CD4-positive, CD25-positive, alpha-beta regulatory T cell (primary cell): Measurements from ENCODE around the gene SPACA7. TPM values are rescaled to one million over a fixed set of nuclear protein-coding genes. Genes with fewer than 3 reads are reported as not detected.

Source experiments
- ATAC-seq, 2 donors: fragments of 150-1000 bp; cut with Tn5 transposase; one replicate each; pipeline ENCODE4 v1.10.0; 2021; ENCODE audit warnings: low read depth in 2 of 2, moderate number of reproducible peaks in 2 of 2, moderate library complexity in 1 of 2
- DNase-seq, 3 donors: peaks; one replicate each; pipeline versions ENCODE4 v3.0.0 to v3.0.0-alpha.2; 2012 to 2022; ENCODE audit warnings: mixed read lengths in 1 of 3
- H3K27ac ChIP-seq: one replicate; pipeline ENCODE4 v1.7.0; 2013; ENCODE audit warnings: mild to moderate bottlenecking, low read length; ENCODE audit not compliant: insufficient read depth, poor library complexity, severe bottlenecking
- H3K27me3 ChIP-seq: one replicate; pipeline ENCODE4 v1.7.0; 2013; ENCODE audit warnings: low read length; ENCODE audit not compliant: control insufficient read depth, insufficient read depth
- H3K36me3 ChIP-seq: one replicate; pipeline ENCODE4 v1.7.0; 2013; ENCODE audit warnings: mild to moderate bottlenecking, low read length, moderate library complexity; ENCODE audit not compliant: control insufficient read depth, insufficient read depth
- H3K4me1 ChIP-seq: 2 replicates; pipeline ENCODE4 v1.7.0; 2013; ENCODE audit warnings: mild to moderate bottlenecking, low read length; ENCODE audit not compliant: insufficient read depth, control insufficient read depth, poor library complexity, severe bottlenecking
- H3K4me3 ChIP-seq: one replicate; pipeline ENCODE4 v1.7.0; 2013; ENCODE audit warnings: low read depth, mild to moderate bottlenecking, low read length, moderate library complexity
- H3K9me3 ChIP-seq, 2 experiments: 1 replicate in 1 of 2; 2 replicates in 1 of 2; pipeline ENCODE4 v1.7.0; 2013; ENCODE audit warnings: low read length in 2 of 2, mild to moderate bottlenecking in 1 of 2, moderate library complexity in 1 of 2; ENCODE audit not compliant: control insufficient read depth in 2 of 2
- H3K27ac Mint-ChIP-seq, 3 donors: one replicate each; pipeline ENCODE4 v1.8.0; 2020 to 2022; ENCODE audit warnings: mild to moderate bottlenecking in 3 of 3, mixed read lengths in 3 of 3, moderate library complexity in 2 of 3
- H3K27me3 Mint-ChIP-seq: one replicate; pipeline ENCODE4 v1.8.0; 2022; ENCODE audit warnings: mild to moderate bottlenecking, mixed read lengths
- H3K36me3 Mint-ChIP-seq: one replicate; pipeline ENCODE4 v1.8.0; 2020; ENCODE audit warnings: mixed read lengths
- H3K4me1 Mint-ChIP-seq, 4 donors: one replicate each; pipeline ENCODE4 v1.8.0; 2020 to 2022; ENCODE audit warnings: mixed read lengths in 4 of 4, mild to moderate bottlenecking in 1 of 4
- H3K4me3 Mint-ChIP-seq, 4 donors: one replicate each; pipeline ENCODE4 v1.8.0; 2020 to 2022; ENCODE audit warnings: mild to moderate bottlenecking in 4 of 4, mixed read lengths in 4 of 4, moderate library complexity in 3 of 4
- H3K9me3 Mint-ChIP-seq, 7 donors: one replicate each; pipeline ENCODE4 v1.8.0; 2020 to 2022; ENCODE audit warnings: mixed read lengths in 7 of 7, mild to moderate bottlenecking in 3 of 7, moderate library complexity in 2 of 7
- polyA plus RNA-seq, 4 donors: library from polyadenylated mRNA; unstranded; fragments of 300-500 nt; fragmentation: Illumina TruSeq; gene quantifications; one replicate each; pipeline ENCODE4 v1.2.3, GENCODE V29; 2021
- total RNA-seq: library from RNA; stranded (reverse); gene quantifications from one replicate; pipeline ENCODE4 v1.2.3, GENCODE V29; 2022

The SPACA7 gene
- total and polyA plus RNA-seq, 5 donors from 2014 or later: not detected

DNA sequence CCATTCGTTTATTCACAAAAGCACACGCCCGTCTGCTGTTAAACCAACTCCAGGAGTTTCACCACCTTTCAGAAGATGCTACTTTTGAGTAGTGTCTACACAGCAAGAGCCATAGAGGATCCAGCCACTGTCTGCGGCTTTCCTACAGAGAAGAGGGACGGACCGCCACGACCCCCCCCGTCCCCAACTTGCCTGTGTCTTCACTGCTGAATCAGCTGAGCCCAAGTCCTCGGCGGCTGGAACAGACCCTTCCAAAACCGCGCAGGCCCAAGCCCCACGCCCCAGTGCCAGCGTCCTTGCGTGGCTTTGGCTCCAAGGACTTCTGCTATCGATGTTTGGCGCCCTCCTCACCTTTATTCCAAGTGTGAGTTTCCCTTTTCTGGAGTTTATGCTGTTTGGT is 65.1 kb downstream of the SPACA7 start:
- H3K27ac ChIP-seq: no peak overlapping the region
- H3K4me3 ChIP-seq: no peak overlapping the region
- H3K9me3 ChIP-seq: no peaks in the 10 kb centered on the region
- H3K9me3 Mint-ChIP-seq: peaks cover 0 to 7% (median 2%) of the 10 kb centered on the region in 7 donors
- no peaks in the 10 kb centered on the region for H3K36me3 Mint-ChIP-seq
- no peaks in the 10 kb centered on the region for H3K27me3 ChIP-seq
- DNase-seq (no peak), ATAC-seq (no peak)
- H3K4me1 Mint-ChIP-seq: peaks cover 0 to 4% (median 0%) of the 10 kb centered on the region in 4 donors
- no peak overlapping the region for H3K4me3 Mint-ChIP-seq
- peaks cover 19% of the 10 kb centered on the region for H3K27me3 Mint-ChIP-seq
- no peak overlapping the region for H3K27ac Mint-ChIP-seq
- no peaks in the 10 kb centered on the region for H3K4me1 ChIP-seq
- no peaks in the 10 kb centered on the region for H3K36me3 ChIP-seq

DNA sequence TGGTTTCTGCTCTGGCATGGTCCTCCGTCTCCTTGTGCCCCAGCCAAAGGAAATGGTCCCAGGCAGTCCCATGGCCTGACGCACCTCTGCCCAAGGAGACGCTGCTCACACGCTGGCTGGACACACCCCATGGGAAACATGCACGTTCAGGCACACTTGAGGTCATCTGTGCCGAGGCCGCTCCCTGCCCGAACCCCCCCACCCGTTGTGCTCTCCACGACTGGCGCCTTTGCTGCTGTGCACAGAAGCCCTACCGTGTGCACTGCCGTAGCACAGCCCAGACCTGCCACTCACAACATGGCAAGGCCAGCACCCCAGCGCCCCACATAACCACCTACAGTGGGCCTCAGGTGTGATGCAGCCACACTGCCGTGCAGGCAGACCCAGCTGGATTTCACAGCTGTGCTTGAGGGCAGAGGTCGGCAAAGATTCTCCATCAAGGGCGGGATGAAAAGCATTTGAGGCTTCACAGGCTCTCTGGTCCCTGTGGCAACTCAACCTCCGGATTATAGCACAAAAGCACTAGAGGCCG is 65.7 kb downstream of the SPACA7 start:
- no peak for DNase-seq
- H3K27me3 Mint-ChIP-seq: peaks cover 19% of the 10 kb centered on the region

DNA sequence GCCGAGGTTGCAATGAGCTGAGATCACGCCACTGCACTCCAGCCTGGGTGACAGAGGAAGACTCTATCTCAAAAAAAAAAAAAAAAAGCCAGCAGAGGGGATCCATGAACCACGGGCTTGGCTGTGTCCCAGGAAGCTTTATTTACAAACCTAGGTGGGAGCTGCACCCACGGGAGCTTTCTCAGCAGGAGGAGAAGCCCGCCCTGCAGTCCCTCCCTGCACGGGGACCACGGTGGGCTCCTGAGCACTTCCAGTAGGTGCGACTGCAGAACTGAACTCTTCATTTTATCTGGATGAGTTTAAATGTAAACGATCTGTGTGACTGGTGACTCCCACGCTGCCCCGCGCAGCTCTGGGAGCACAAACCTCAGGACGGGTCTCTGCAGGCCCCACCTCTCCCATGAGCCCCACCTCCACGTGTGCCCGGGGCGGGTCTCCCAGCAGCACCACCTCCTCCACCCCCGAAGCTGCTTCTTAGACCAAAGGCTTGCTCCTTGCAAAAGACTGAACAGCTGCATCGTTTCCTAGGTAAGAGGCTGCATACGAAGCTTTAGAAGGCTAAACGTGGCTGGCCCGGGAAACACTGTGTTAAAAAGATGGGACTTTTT is 66.4 kb downstream of the SPACA7 start:
- H3K27ac ChIP-seq: no peak overlapping the region
- H3K4me1 Mint-ChIP-seq: peaks cover 0 to 4% (median 0%) of the 10 kb centered on the region in 4 donors
- ATAC-seq: no peak
- H3K27me3 Mint-ChIP-seq: peaks cover 19% of the 10 kb centered on the region
- DNase-seq: no peak
- no peaks in the 10 kb centered on the region for H3K27me3 ChIP-seq
- no peaks in the 10 kb centered on the region for H3K9me3 ChIP-seq
- H3K4me3 Mint-ChIP-seq: no peak overlapping the region
- peaks cover 0 to 7% (median 2%) of the 10 kb centered on the region in 7 donors for H3K9me3 Mint-ChIP-seq
- H3K27ac Mint-ChIP-seq: no peak overlapping the region
- H3K4me3 ChIP-seq: no peak overlapping the region
- no peaks in the 10 kb centered on the region for H3K36me3 ChIP-seq
- H3K4me1 ChIP-seq: no peaks in the 10 kb centered on the region
- H3K36me3 Mint-ChIP-seq: no peaks in the 10 kb centered on the region

More for the DNA sequence above, 65.7 kb downstream of the SPACA7 start:
- H3K36me3 ChIP-seq: no peaks in the 10 kb centered on the region
- H3K9me3 ChIP-seq: no peaks in the 10 kb centered on the region
- no peaks in the 10 kb centered on the region for H3K36me3 Mint-ChIP-seq
- H3K4me3 Mint-ChIP-seq: no peak overlapping the region
- no peaks in the 10 kb centered on the region for H3K27me3 ChIP-seq
- peaks cover 0 to 7% (median 2%) of the 10 kb centered on the region in 7 donors for H3K9me3 Mint-ChIP-seq
- H3K4me3 ChIP-seq: no peak overlapping the region
- no peak overlapping the region for H3K27ac Mint-ChIP-seq
- no peak overlapping the region for H3K27ac ChIP-seq
- H3K4me1 ChIP-seq: no peaks in the 10 kb centered on the region
- H3K4me1 Mint-ChIP-seq: peaks cover 0 to 4% (median 0%) of the 10 kb centered on the region in 4 donors
- ATAC-seq: no peak

DNA sequence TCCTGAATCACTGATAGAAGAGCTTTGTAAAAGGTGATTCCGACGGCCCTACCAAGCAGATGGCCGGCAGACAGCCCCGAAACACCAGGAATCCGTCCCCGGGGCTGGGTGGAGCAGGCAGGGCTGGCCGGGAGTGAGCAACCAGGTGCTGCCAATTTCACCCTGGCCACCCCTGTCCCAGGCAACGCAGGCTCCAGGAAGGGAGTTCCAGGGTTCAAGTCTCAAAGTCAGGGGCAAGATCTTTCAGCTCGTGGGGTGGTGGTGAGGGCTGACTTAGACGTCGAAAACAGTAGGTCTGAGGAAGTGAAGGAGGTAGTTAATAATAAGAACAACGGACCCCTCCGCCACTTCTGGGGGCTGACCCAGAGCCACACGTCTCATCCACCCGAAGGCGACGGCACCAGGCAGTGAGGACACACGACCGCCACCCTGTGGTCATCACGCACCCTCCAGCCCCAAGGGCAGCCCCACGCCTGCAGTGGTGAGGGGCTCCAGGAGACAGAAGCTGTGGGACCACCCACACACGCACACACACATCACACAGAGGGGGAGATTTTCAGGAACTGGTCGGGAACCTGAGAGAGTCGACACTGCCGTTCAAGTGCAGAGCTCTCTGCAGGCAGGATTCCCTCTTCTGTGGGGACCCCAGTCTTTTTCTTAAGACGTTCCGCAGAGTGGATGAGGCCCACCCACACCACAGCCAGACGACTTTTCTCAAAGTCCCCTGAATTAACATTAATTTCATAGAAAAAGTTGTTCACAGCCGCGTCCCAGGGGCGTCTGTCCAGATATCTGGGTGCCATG is 67.2 kb downstream of the SPACA7 start:
- Histone ChIP-seq H3K27ac (no peak overlapping the region), H3K27me3 (no peaks in the 10 kb centered on the region), H3K4me3 (no peak overlapping the region), H3K36me3 (no peaks in the 10 kb centered on the region), H3K4me1 (no peaks in the 10 kb centered on the region), H3K9me3 (no peaks in the 10 kb centered on the region)
- H3K4me1 Mint-ChIP-seq: peaks cover 0 to 4% (median 0%) of the 10 kb centered on the region in 4 donors
- H3K27me3 Mint-ChIP-seq: peaks cover 19% of the 10 kb centered on the region
- peaks cover 0 to 4% (median 0%) of the 10 kb centered on the region in 7 donors for H3K9me3 Mint-ChIP-seq
- H3K36me3 Mint-ChIP-seq: no peaks in the 10 kb centered on the region
- no peak overlapping the region for H3K27ac Mint-ChIP-seq
- ATAC-seq (no peak), DNase-seq (no peak)
- no peak overlapping the region for H3K4me3 Mint-ChIP-seq

DNA sequence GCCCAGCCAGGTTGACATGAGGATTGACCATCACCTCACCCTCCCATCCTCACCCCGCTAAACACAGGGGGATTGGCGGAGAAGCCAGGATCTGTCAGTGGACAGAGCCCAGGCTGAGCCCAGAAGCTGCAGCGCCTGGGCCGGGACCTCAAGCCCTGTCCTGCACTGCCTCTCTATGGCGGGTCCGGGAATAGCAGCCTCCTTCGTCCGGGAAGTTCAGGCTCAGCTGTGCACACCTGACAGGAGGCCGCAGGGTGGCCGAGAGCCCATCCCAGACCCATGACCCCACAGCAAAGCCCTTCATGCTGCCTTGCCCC is 67.8 kb downstream of the SPACA7 start:
- no peak overlapping the region for H3K4me3 ChIP-seq
- Mint-ChIP-seq H3K9me3 (peaks cover 0 to 3% (median 0%) of the 10 kb centered on the region in 7 donors), H3K27ac (no peak overlapping the region), H3K36me3 (no peaks in the 10 kb centered on the region), H3K27me3 (peaks cover 19% of the 10 kb centered on the region), H3K4me3 (no peak overlapping the region), H3K4me1 (peaks cover 0 to 4% (median 0%) of the 10 kb centered on the region in 4 donors)
- H3K9me3 ChIP-seq: no peaks in the 10 kb centered on the region
- no peak overlapping the region for H3K27ac ChIP-seq
- no peaks in the 10 kb centered on the region for H3K36me3 ChIP-seq
- no peaks in the 10 kb centered on the region for H3K27me3 ChIP-seq
- H3K4me1 ChIP-seq: no peaks in the 10 kb centered on the region
- ATAC-seq: peak in 1 of 2 donors; percentile 18
- peak in 1 of 3 donors; percentile 44 for DNase-seq

DNA sequence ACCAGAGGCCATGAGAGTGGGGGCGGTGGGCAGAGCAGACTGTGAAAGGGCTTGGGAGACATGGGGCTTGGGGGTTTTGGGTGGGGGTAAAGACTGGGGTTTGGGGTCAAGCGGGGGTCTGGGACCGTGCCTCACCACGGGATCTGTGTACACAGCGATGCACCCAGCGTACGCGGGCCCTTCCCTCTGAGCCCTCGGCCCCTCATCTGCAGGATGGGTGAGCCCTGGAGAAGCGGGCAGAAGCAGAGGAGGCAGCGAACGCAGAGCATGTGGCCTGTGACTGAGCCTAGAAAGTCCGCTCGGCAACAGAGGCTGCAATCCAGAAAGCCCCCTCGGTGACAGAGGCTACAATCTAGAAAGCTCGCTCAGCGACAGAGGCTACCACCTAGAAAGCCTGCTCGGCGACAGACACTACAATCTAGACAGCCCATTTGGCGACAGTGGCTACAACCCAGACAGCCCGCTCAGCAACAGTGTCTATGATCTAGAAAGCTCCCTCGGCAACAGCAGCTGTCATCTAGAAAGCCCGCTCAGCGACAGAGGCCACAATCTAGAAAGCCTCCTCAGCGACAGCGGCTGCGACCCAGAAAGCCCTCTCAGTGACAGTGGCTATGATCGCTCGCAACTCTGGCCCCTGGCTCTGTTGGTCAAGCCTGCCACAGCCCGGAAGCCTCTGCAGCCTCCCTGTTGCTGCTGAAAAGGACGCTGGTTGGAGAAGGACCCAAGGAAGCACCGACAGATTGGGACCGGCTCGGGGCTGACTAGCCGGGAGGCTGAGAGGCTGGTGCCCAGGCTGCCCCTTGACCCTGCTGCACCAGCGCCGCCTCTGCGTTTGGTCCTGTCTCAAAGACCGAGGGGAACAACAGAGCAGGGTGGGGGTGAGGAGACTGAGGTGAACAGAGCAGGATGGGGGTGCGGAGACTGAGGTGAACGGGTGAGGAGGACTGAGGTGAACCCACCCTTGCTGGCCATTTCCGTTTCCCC is 68.6 kb downstream of the SPACA7 start:
- Histone ChIP-seq H3K9me3 (no peaks in the 10 kb centered on the region), H3K27me3 (no peaks in the 10 kb centered on the region), H3K4me3 (no peak overlapping the region), H3K4me1 (no peaks in the 10 kb centered on the region), H3K27ac (no peak overlapping the region), H3K36me3 (no peaks in the 10 kb centered on the region)
- Mint-ChIP-seq H3K4me3 (no peak overlapping the region), H3K4me1 (peaks cover 0 to 4% (median 0%) of the 10 kb centered on the region in 4 donors), H3K27me3 (peaks cover 15% of the 10 kb centered on the region), H3K36me3 (no peaks in the 10 kb centered on the region), H3K9me3 (peaks cover 0 to 3% (median 0%) of the 10 kb centered on the region in 7 donors), H3K27ac (no peak overlapping the region)
- no peak for ATAC-seq
- DNase-seq: no peak
